Natural killer cell (primary cell): ENCODE data around the gene ADAM19. TPM values are rescaled to one million over a fixed set of nuclear protein-coding genes. Genes with fewer than 3 reads are reported as not detected.

ENCODE experiments used
- ATAC-seq, 3 donors: fragments of 150-1000 bp in 2 of 3; fragments of 200-7000 bp in 1 of 3; cut with Tn5 transposase; 1 replicate in 1 of 3; 2 replicates in 2 of 3; pipeline ENCODE4 v1.10.0; 2021; ENCODE audit warnings: mild to moderate bottlenecking in 2 of 3, moderate library complexity in 2 of 3
- DNase-seq, 2 donors: peaks; one replicate each; pipeline versions ENCODE4 v3.0.0 to v3.0.0-alpha.2; 2013 to 2021; ENCODE audit warnings: mixed read lengths in 1 of 2
- H3K27ac ChIP-seq: one replicate; pipeline ENCODE4 v1.5.1; 2013; ENCODE audit warnings: mild to moderate bottlenecking, low read length
- H3K27me3 ChIP-seq: one replicate; pipeline ENCODE4 v1.6.1; 2013; ENCODE audit warnings: low read length; ENCODE audit not compliant: control insufficient read depth, insufficient read depth
- H3K36me3 ChIP-seq: one replicate; pipeline ENCODE4 v1.6.1; 2013; ENCODE audit warnings: low read length; ENCODE audit not compliant: control insufficient read depth, insufficient read depth
- H3K4me1 ChIP-seq: one replicate; pipeline ENCODE4 v1.6.1; 2013; ENCODE audit warnings: low read length; ENCODE audit not compliant: control insufficient read depth, insufficient read depth
- H3K4me3 ChIP-seq: one replicate; pipeline ENCODE4 v1.5.1; 2013; ENCODE audit warnings: low read length
- H3K9me3 ChIP-seq: one replicate; pipeline ENCODE4 v1.6.1; 2013; ENCODE audit warnings: low read length; ENCODE audit not compliant: control insufficient read depth, insufficient read depth
- H3K27ac Mint-ChIP-seq, 2 donors: one replicate each; pipeline ENCODE4 v1.8.0; 2022; ENCODE audit warnings: mild to moderate bottlenecking in 2 of 2, mixed read lengths in 2 of 2, moderate library complexity in 1 of 2
- H3K27me3 Mint-ChIP-seq, 2 donors: one replicate each; pipeline ENCODE4 v1.8.0; 2022; ENCODE audit warnings: low read depth in 2 of 2, mixed read lengths in 2 of 2
- H3K36me3 Mint-ChIP-seq: one replicate; pipeline ENCODE4 v1.8.0; 2022; ENCODE audit warnings: mixed read lengths
- H3K4me1 Mint-ChIP-seq, 2 donors: one replicate each; pipeline ENCODE4 v1.8.0; 2022; ENCODE audit warnings: mixed read lengths in 2 of 2
- H3K4me3 Mint-ChIP-seq: one replicate; pipeline ENCODE4 v1.8.0; 2022; ENCODE audit warnings: mild to moderate bottlenecking, moderate library complexity, mixed read lengths
- H3K9me3 Mint-ChIP-seq, 2 donors: one replicate each; pipeline ENCODE4 v1.8.0; 2022; ENCODE audit warnings: mixed read lengths in 2 of 2
- WGBS: methylation state at CpG from one replicate; pipeline ENCODE4 v1.1.7; 2013; ENCODE audit warnings: missing lambda C conversion rate; ENCODE audit not compliant: insufficient coverage; 5-methylcytosine and 5-hydroxymethylcytosine counted together
- intact Hi-C: fragments of 100-400 bp; cut with micrococcal nuclease; formaldehyde crosslinking; loops from one replicate; pipeline ENCODE4 v1.14.2; 2022
- total RNA-seq, 4 donors: library from RNA; stranded (reverse); fragments of 120-200 nt in 1 of 4; gene quantifications; one replicate each; pipeline versions ENCODE4 v1.2.3 to v1.2.4, GENCODE V29; 2013 to 2022
- TF ChIP-seq, protein P1 (sequence below): fragments of 200-600 bp; IDR thresholded peaks from one replicate; pipeline ENCODE4 v1.8.0; 2022; ENCODE audit warnings: antibody characterized with exemption

ADAM19 gene
- total RNA-seq, 3 donors from 2014 or later (not counting 1 experiment from before 2014, with no cell fraction given), result 1.2 to 28.0 (median 4.7) TPM

DNA sequence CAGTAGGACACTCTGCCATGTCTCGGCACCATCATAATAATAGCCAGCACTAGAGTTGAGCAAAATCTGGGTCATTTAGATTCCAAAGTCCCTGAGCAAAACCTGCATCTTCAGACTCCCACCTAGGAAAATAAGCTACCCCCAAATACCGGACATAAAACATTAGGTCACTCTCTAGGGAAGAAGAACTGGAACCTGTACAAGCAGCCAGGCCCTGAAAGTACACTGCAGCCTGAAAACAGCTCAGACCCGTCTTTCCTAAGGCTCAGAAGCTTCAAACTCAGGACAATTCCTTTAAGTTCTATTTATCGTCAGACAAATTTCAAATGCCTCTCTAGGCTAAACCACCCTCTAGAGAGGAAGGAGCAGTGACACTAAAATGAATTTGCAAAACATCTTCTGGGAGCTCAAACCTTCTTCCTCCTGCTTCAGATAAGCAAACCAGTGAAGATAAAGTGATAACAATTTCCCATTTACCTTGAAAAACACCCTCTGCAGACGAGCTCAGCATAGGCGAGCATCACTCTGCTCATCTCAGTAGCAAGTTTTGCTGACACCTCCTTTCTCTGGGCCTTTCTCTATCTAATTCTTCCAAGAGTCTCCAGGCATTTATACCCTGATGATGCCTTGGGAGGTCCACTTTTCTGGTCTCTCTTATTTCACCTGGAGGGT, 34.0 kb downstream of the ADAM19 start:
- Mint-ChIP-seq H3K9me3 (no peaks in the 10 kb centered on the region), H3K36me3 (no peaks in the 10 kb centered on the region), H3K27ac (no peak overlapping the region), H3K4me3 (no peak overlapping the region), H3K4me1 (peaks cover 0 to 6% of the 10 kb centered on the region in 2 donors), H3K27me3 (peaks cover 0 to 6% of the 10 kb centered on the region in 2 donors)
- Histone ChIP-seq H3K27ac (peak overlapping the region; percentile 6), H3K4me1 (peaks cover 32% of the 10 kb centered on the region), H3K4me3 (no peak overlapping the region), H3K36me3 (no peaks in the 10 kb centered on the region), H3K27me3 (no peaks in the 10 kb centered on the region), H3K9me3 (no peaks in the 10 kb centered on the region)
- DNase-seq (peak in 1 of 2 donors; percentile 53), ATAC-seq (peak in 1 of 3 donors; percentile 53)
- TF ChIP-seq, protein P1, sequence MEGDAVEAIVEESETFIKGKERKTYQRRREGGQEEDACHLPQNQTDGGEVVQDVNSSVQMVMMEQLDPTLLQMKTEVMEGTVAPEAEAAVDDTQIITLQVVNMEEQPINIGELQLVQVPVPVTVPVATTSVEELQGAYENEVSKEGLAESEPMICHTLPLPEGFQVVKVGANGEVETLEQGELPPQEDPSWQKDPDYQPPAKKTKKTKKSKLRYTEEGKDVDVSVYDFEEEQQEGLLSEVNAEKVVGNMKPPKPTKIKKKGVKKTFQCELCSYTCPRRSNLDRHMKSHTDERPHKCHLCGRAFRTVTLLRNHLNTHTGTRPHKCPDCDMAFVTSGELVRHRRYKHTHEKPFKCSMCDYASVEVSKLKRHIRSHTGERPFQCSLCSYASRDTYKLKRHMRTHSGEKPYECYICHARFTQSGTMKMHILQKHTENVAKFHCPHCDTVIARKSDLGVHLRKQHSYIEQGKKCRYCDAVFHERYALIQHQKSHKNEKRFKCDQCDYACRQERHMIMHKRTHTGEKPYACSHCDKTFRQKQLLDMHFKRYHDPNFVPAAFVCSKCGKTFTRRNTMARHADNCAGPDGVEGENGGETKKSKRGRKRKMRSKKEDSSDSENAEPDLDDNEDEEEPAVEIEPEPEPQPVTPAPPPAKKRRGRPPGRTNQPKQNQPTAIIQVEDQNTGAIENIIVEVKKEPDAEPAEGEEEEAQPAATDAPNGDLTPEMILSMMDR, result no peak
- intact Hi-C loops, result no loop called here
- WGBS, result 56% methylated on average over 6 of the region's 6 CpGs

DNA sequence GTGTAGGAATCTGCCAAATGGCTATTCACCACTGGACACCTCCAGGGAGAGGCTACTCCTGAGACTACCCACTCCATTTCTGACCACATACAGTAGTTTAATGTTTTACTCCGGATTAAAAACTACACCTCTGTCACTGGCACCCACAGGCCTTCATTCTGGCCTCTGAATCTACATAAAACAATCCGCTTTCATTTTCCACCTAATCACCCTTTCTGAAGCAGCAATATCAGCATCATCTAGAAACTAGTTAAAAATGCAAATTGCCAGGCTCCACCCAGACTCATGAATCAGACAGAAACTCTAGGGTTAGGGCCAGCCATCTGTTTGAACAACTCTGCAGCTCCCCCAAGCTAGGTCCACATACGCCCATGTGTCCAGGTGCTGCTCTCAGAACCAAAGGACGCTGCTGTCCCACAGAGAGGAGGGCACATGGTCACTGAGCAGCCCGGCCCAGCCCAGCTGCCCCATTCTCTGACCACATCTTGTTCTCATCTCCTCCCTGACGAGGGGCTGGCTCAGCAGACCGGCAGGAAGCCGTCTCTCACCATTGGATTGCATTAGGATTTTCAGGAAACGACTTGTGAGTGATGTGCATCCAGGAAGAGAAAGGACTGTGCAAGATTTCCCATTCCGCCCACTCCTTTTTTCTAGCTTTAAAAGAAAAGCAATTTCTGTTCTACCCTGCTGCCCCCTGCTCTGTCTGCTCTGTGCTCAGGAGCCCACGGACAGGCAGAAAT, 34.7 kb downstream of the ADAM19 start:
- no peak overlapping the region for H3K27ac Mint-ChIP-seq
- 65% methylated on average over 11 of the region's 11 CpGs for WGBS
- Histone ChIP-seq H3K36me3 (no peaks in the 10 kb centered on the region), H3K9me3 (no peaks in the 10 kb centered on the region), H3K27ac (peak overlapping the region; percentile 46), H3K27me3 (no peaks in the 10 kb centered on the region), H3K4me3 (no peak overlapping the region), H3K4me1 (peaks cover 27% of the 10 kb centered on the region)
- TF ChIP-seq, protein P1, result no peak
- ATAC-seq, result peak in 1 of 3 donors; percentile 55
- peak in 1 of 2 donors; percentile 62 for DNase-seq
- no peaks in the 10 kb centered on the region for H3K36me3 Mint-ChIP-seq
- no peaks in the 10 kb centered on the region for H3K9me3 Mint-ChIP-seq
- peaks cover 0 to 6% of the 10 kb centered on the region in 2 donors for H3K4me1 Mint-ChIP-seq
- intact Hi-C loops, result no loop called here
- peaks cover 0 to 6% of the 10 kb centered on the region in 2 donors for H3K27me3 Mint-ChIP-seq
- no peak overlapping the region for H3K4me3 Mint-ChIP-seq

DNA sequence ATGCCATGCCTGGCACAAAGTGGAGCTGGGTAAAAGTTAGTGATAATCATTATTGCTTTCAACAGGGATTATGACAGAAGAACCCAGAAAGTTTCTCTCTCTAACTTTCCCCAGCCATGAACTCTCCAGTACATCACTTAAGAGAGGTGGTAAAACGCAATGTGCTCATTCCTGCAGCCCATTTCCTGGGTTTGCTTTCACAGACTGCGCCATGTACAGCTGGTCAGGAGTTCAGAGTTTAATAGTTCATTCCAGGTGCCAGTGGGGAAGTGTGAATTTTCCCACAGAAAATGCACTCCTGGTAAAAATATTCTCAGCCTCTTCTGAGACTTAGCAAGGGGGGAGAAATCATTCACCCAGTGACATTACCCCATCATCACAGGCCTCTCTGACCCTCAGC, 35.5 kb downstream of the ADAM19 start:
- H3K4me3 ChIP-seq, result no peak overlapping the region
- intact Hi-C loops, result no loop called here
- Mint-ChIP-seq H3K27me3 (peaks cover 0 to 6% of the 10 kb centered on the region in 2 donors), H3K36me3 (no peaks in the 10 kb centered on the region), H3K9me3 (no peaks in the 10 kb centered on the region), H3K4me3 (no peak overlapping the region), H3K27ac (no peak overlapping the region), H3K4me1 (peaks cover 0 to 6% of the 10 kb centered on the region in 2 donors)
- H3K4me1 ChIP-seq, result peaks cover 22% of the 10 kb centered on the region
- no peaks in the 10 kb centered on the region for H3K9me3 ChIP-seq
- no peaks in the 10 kb centered on the region for H3K36me3 ChIP-seq
- peak overlapping the region; percentile 46 for H3K27ac ChIP-seq
- 60% methylated on average over 2 of the region's 2 CpGs for WGBS
- peak in 1 of 2 donors; percentile 40 for DNase-seq
- no peak for ATAC-seq
- TF ChIP-seq, protein P1, result no peak
- no peaks in the 10 kb centered on the region for H3K27me3 ChIP-seq
